ENCODE measurements around the gene RIPK1.

Gene RIPK1

DNA sequence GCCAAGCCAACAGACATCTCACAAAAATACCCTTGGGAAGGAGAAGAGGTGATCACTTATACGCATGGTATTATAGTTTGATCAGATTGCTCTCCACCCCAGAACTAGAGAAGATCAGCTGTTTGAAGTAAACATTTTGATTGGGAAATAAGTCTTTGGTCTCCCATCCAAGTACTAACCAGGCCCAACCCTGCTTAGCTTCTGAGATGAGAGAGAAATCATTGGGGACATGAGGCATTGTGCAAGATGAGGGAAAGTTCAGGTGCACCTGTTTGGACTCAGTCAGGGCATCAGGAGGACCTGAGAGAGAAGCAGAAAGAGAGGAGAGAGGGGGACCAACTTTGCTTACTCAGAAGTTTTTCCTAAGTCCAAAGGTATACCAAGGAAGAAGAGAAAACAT lies 11.4 kb downstream of the RIPK1 start:
- TF ChIP-seq, protein P1, sequence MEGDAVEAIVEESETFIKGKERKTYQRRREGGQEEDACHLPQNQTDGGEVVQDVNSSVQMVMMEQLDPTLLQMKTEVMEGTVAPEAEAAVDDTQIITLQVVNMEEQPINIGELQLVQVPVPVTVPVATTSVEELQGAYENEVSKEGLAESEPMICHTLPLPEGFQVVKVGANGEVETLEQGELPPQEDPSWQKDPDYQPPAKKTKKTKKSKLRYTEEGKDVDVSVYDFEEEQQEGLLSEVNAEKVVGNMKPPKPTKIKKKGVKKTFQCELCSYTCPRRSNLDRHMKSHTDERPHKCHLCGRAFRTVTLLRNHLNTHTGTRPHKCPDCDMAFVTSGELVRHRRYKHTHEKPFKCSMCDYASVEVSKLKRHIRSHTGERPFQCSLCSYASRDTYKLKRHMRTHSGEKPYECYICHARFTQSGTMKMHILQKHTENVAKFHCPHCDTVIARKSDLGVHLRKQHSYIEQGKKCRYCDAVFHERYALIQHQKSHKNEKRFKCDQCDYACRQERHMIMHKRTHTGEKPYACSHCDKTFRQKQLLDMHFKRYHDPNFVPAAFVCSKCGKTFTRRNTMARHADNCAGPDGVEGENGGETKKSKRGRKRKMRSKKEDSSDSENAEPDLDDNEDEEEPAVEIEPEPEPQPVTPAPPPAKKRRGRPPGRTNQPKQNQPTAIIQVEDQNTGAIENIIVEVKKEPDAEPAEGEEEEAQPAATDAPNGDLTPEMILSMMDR (conservative IDR thresholded peaks at IDR 0.05; ENCODE audit: low read depth, low read length), result no peak

DNA sequence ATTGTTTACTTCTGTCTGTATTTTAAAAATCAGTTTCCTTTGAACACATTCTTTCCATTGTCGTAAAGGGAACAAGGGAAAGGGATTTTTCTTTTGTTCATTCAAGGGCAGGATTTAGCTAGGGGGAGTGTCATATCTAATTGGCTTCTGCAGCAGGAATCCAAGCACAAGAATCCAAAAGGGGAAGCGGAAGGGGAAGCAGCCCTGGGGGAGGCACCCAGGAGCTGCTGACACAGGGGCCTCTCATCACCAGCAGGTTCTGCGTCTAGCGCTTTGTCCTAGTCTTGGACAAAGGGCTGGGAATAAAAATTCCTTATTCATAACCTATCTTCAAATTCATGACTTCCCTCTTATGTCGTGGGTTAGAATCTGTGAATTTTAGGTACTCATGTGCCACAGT lies 13.7 kb downstream of the RIPK1 start:
- DNase-seq (ENCODE audit: low read depth), result no peak
- TF ChIP-seq, protein P1 (conservative IDR thresholded peaks at IDR 0.05; ENCODE audit: low read depth, low read length), result no peak
- no peak overlapping the region for H3K4me3 ChIP-seq (ENCODE audit: low read depth, low read length)

More for the DNA sequence above, 11.4 kb downstream of the RIPK1 start:
- DNase-seq (ENCODE audit: low read depth), result no peak
- H3K4me3 ChIP-seq (ENCODE audit: low read depth, low read length), result no peak overlapping the region

DNA sequence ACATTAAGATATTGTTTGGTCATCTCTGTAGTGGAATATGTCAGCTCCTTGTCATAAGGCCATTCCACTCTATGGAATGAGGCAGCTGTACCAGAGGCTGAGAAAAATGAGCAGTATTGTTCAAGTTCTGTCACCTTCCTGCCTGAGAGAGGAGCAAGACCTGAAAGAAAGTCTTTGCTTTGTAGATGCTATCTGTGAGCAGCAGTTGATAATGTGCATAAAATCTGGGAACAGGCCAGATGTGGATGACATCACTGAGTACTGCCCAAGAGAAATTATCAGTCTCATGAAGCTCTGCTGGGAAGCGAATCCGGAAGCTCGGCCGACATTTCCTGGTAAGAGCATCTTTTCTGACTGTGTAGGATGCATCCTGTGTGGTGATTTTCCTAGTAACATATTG lies 16.8 kb downstream of the RIPK1 start:
- H3K4me3 ChIP-seq (ENCODE audit: low read depth, low read length), result no peak overlapping the region
- TF ChIP-seq, protein P1 (conservative IDR thresholded peaks at IDR 0.05; ENCODE audit: low read depth, low read length), result no peak
- DNase-seq (ENCODE audit: low read depth), result no peak

DNA sequence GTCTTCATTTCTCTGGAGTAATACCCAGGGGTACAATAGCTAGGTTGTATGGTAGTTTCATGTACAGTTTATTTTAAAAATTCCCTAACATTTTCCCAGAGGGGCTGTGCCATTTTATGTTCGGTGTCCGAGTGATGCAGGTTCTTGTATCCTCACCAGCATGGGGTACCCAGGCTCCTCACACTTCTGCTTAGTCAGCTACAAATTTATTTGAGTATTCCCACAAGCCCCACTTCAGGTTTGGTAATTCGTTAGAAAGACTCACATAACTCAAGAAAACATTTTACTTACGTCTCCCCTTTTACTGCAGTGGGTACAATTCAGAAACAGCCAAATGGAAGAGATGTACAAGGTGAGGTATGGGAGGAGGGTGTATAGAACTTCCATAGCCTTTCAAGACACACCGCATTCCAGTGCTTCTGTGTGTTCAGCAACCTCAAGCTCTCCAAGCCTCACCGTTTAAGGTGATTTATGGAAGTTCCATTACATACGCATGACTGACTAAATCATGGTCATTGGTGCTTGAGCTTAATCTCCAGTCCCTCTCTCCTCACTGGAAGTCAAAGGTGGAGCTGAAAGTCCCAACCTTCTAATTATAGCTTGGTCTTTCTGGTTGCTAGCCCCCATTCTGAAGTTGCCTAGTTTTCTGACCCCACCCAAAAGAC lies 18.1 kb downstream of the RIPK1 start:
- DNase-seq (ENCODE audit: low read depth), result no peak
- H3K4me3 ChIP-seq (ENCODE audit: low read depth, low read length), result no peak overlapping the region
- TF ChIP-seq, protein P1 (conservative IDR thresholded peaks at IDR 0.05; ENCODE audit: low read depth, low read length), result no peak

DNA sequence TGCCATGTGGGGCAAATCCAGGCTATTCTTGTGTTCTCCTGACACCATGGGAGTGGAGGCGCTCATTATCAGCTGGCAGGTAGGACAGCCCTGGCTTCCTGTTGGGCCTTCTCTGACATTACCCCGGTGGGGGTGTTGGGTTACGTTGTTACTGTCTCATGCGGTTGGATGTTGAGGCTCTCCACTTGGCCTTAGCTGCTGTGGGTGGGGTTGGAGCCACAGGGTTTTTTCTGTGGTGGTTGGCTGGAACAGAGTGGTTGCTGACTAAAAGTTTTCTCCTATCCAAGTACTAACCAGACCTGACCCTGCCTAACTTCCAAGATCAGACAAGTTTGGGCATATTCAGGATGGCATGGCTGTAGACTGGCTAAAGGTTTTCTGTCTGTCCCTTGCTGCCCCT lies 20.2 kb downstream of the RIPK1 start:
- TF ChIP-seq, protein P1 (conservative IDR thresholded peaks at IDR 0.05; ENCODE audit: low read depth, low read length), result no peak
- H3K4me3 ChIP-seq (ENCODE audit: low read depth, low read length), result no peak overlapping the region
- DNase-seq (ENCODE audit: low read depth), result peak; percentile 76

DNA sequence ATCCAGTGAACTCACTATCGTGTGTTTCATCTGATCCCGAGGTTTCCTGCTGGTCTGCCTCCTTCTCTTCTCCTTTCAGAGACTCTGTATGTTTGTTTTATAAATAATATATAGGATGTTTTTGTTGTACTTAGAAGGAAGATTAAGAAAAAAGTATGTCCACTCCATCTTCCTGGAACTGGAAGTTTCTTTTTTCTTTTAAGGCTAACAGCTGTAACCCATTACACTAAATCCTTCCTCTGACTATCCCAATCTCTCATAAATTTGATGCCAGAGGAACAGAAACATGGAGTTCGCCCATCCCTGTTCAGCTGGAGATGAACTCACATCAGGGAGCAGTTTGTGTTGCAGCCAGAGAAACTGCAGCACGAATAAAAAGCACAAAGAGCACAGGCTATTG lies 20.7 kb downstream of the RIPK1 start:
- no peak overlapping the region for H3K4me3 ChIP-seq (ENCODE audit: low read depth, low read length)
- TF ChIP-seq, protein P1 (conservative IDR thresholded peaks at IDR 0.05; ENCODE audit: low read depth, low read length), result no peak
- no peak for DNase-seq (ENCODE audit: low read depth)

DNA sequence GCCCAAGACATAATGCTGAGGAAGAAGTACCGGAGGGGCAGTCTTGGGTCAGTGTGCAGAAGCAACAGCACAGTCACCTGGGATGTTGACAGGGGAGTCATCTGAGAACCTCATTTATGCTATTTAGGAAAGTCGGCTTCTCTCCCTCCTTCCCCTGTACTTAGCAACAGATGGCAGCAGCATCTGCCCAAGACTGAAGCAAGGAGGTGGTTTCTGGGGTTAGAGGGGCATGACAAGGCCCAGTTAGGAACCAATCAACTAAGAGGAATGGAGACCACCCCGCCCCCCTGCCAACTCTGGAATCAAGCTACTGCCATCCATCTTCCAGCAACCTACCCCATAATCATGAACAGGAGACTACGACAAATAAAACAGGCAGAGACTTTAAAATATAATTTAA lies 21.7 kb downstream of the RIPK1 start:
- peak; percentile 33 for DNase-seq (ENCODE audit: low read depth)

More for the DNA sequence above, 21.7 kb downstream of the RIPK1 start:
- H3K4me3 ChIP-seq (ENCODE audit: low read depth, low read length), result no peak overlapping the region
- TF ChIP-seq, protein P1 (conservative IDR thresholded peaks at IDR 0.05; ENCODE audit: low read depth, low read length), result no peak
